AG10803 (cell line): Measurements from ENCODE around the gene F11R.

Experiments used
- DNase-seq: peaks from one replicate; pipeline ENCODE4 v3.0.0; 2010; ENCODE audit warnings: low read depth
- H3K4me3 ChIP-seq: 2 replicates; pipeline ENCODE4 v1.5.1; 2011; ENCODE audit warnings: mild to moderate bottlenecking, low read length, control low read depth
- TF ChIP-seq, protein P1 (sequence below): conservative IDR thresholded peaks from 2 replicates; pipeline ENCODE4 v1.5.1; 2011; ENCODE audit warnings: mild to moderate bottlenecking, low read length, control low read depth, inconsistent platforms

Gene F11R

DNA sequence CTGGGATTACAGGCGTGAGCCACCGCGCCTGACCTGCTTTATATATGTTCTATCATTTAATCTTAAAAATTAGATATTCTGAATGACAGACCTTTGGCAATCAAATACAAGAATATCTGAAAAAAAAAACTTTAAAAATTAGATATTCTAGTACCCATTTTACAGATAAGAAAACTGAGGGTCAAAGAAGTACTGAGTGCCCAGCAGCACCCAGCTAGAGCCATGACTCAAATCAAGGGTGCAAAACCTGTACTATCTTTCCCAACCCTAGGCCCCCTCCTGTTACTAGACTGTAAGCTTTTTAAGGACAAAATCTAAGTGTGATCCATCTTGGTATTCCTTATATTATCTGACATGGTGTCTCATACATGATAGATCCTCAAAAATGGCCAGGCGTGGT lies 40.5 kb upstream of the F11R start:
- DNase-seq: no peak
- TF ChIP-seq, protein P1, sequence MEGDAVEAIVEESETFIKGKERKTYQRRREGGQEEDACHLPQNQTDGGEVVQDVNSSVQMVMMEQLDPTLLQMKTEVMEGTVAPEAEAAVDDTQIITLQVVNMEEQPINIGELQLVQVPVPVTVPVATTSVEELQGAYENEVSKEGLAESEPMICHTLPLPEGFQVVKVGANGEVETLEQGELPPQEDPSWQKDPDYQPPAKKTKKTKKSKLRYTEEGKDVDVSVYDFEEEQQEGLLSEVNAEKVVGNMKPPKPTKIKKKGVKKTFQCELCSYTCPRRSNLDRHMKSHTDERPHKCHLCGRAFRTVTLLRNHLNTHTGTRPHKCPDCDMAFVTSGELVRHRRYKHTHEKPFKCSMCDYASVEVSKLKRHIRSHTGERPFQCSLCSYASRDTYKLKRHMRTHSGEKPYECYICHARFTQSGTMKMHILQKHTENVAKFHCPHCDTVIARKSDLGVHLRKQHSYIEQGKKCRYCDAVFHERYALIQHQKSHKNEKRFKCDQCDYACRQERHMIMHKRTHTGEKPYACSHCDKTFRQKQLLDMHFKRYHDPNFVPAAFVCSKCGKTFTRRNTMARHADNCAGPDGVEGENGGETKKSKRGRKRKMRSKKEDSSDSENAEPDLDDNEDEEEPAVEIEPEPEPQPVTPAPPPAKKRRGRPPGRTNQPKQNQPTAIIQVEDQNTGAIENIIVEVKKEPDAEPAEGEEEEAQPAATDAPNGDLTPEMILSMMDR: no peak

DNA sequence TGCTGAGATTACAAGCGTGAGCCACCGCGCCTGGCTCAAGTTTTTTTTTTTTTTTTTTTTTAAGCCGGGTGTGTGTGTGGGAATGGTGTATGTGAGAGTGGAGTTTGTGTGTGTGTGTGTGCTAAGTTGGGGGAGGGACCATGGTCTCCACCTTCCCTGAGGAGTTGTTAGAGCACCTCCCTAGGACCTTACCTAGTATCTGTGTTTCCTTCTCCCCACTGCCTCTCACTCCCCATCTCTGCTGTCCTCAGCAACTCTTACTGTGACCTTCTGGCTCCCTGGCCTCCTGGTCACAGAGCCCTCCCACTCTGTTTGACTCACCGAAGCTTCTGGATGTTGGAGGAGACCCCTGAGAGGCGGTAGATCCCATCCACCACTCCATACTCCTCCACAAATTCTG lies 38.3 kb upstream of the F11R start:
- TF ChIP-seq, protein P1: no peak
- DNase-seq: no peak
- no peak overlapping the region for H3K4me3 ChIP-seq

More for the DNA sequence above, 40.5 kb upstream of the F11R start:
- no peak overlapping the region for H3K4me3 ChIP-seq

DNA sequence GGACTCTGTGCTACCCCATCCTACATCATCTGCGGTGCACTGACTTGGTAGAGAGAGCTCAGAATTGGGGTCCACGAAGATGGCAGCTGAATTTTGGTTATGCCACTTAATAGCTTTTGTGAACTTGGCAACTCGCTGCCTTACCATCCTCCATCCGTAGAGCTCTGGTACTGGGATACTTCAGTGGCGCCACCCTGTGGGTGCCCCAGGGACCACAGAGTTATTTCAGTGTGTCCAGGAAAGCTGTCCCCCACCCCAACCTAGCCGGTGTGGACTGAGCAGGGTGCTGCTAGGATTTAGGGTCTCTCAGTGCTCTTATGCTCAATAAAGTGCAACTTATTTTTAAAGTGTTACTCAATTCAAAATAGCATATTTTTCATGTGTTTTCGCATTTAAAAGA lies 33.9 kb upstream of the F11R start:
- TF ChIP-seq, protein P1: no peak; the same call in 1 of the 2 replicates
- no peak for DNase-seq
- no peak overlapping the region for H3K4me3 ChIP-seq

DNA sequence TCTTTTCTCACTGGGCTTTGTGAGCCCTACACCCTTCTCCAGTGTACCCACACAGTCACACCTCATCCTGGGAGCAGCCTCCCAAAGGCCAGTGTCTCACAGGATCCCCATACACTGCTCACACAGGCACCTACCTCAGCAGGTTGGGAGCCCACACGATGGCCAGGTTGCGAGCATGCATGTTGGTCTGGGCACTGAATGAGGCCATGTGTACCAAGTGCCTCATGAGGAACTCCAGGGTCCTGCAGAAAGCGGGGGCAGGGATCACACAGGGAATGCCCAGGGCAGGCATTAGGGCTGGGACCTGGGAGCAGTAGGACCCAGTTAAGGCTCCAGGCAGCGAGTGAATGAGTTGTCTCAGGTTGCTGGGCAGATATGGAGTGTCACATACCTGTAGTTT lies 33.3 kb upstream of the F11R start:
- H3K4me3 ChIP-seq: no peak overlapping the region
- no peak for DNase-seq
- TF ChIP-seq, protein P1: no peak

DNA sequence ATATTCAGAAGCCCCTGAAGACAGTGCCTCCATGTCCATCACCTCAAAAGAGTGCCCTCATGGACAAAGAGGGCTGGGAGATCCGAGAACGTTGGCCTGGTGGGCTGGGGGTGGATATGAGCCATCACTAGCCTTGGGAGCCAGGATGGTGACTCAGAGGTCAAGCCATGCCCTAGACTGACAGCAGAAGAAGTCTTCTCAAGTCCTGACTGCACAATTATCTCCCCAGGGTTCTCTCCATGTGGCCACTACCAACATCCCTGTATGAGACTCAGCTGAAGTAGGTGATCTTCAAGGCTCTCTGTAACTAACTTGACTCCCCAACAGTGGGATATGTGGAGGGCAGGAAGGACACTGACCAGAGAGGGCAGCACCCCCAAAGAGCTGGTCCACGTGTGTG lies 31.9 kb upstream of the F11R start:
- DNase-seq: no peak
- TF ChIP-seq, protein P1: no peak
- H3K4me3 ChIP-seq: no peak overlapping the region

DNA sequence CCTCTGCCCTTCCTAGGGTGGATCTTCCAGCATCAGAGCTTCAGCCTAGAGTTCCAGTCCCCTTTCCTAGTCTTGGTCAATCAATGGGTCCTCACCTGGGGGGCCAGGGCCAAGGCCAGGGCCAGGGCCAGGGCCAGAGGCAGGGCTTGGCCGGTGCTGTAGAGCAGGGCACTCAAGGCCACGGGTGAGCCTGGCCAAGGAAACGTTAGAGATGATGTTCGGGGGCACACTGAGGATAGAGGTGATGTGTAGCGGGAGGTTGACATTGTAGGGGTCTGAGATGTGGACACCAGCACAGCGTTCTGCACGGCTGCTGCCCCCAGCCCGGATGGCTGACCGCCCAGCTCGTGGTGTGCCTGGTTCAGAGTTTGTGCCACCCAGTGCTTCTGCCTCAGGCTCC lies 30.3 kb upstream of the F11R start:
- no peak overlapping the region for H3K4me3 ChIP-seq
- TF ChIP-seq, protein P1: no peak
- DNase-seq: no peak

DNA sequence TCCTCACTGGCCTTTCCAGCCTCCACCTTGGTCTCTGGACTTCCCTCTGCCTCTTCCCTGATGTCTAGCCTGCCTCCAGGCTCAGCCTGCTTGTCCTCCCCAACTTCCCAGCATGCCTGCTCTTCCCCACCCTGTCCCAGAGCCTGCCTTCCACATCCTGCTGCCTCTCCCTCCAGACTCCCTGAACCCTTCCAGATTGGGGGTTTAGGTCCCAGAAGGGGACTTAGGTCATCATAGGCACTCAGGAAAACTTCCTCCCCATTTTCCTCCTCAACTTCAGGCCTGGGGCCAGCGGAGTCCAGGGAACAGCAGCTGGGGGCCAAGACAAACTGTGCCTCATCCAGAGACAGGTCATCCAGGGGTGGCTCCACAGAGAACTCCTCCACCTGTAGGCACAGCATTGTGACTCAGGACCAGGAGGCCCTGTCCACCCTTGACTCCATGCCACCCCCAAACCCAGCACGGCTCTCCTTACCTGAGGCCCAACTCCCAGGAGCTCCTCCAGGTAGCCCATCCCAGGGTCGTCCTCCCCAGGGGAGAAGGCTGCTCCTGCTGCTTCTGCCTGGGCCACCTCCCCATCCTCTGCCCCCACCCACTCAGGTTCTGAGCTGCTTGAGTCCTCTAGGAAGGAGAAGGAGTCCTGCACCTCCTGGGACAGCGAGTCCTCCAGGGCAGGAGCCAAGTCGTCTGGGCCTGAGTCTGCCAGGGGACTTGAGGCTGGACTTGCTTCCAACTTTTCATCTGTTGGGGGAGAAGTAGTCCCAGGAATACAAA lies 28.2 kb upstream of the F11R start:
- TF ChIP-seq, protein P1: no peak
- no peak for DNase-seq
- H3K4me3 ChIP-seq: no peak overlapping the region
